Muscle of leg (tissue), 11 donors: ENCODE measurements around the gene CSMD2. TPM values are rescaled to one million over a fixed set of nuclear protein-coding genes. Genes with fewer than 3 reads are reported as not detected.

Experiments
- DNase-seq: peaks from one replicate; pipeline ENCODE4 v3.0.0; 2013
- H3K27ac ChIP-seq: one replicate; pipeline ENCODE4 v1.5.1; 2013; ENCODE audit warnings: mild to moderate bottlenecking, low read length, control low read depth
- H3K27me3 ChIP-seq: one replicate; pipeline ENCODE4 v1.6.1; 2013; ENCODE audit warnings: low read length; ENCODE audit not compliant: control insufficient read depth, insufficient read depth
- H3K36me3 ChIP-seq: one replicate; pipeline ENCODE4 v1.6.1; 2013; ENCODE audit warnings: low read length; ENCODE audit not compliant: control insufficient read depth, insufficient read depth
- H3K4me1 ChIP-seq: one replicate; pipeline ENCODE4 v1.6.1; 2013; ENCODE audit warnings: low read length; ENCODE audit not compliant: control insufficient read depth, insufficient read depth
- H3K4me3 ChIP-seq: one replicate; pipeline ENCODE4 v1.5.1; 2013; ENCODE audit warnings: low read length, control low read depth
- H3K9me3 ChIP-seq: replicated peaks from 2 replicates; pipeline ENCODE4 v1.6.1; 2013; ENCODE audit warnings: low read depth, low read length; ENCODE audit not compliant: control insufficient read depth
- WGBS: methylation state at CpG from one replicate; pipeline ENCODE4 v1.1.5; 2013; ENCODE audit warnings: missing lambda C conversion rate; ENCODE audit not compliant: insufficient coverage; 5-methylcytosine and 5-hydroxymethylcytosine counted together
- polyA plus RNA-seq, 8 donors: library from polyadenylated mRNA; unstranded; fragments of 120-200 nt; gene quantifications; one replicate each; pipeline versions ENCODE4 v1.2.1 to v1.2.3, GENCODE V29; 2013; ENCODE audit warnings: inconsistent platforms in 1 of 8, low replicate concordance in 1 of 8; ENCODE audit not compliant: insufficient read length in 8 of 8, insufficient read depth in 1 of 8
- total RNA-seq: library from RNA; stranded (reverse); fragments of 120-200 nt; gene quantifications from one replicate; pipeline ENCODE4 v1.2.4, GENCODE V29; 2013

CSMD2 gene
- total and polyA plus RNA-seq, 9 donors = 0.27 to 1.6 (median 0.52) TPM

GRCh38 chr1:33660956-33661355, 504.1 kb downstream of the CSMD2 start:
- Histone ChIP-seq H3K4me1 (no peaks in the 10 kb centered on the region), H3K27ac (no peak overlapping the region), H3K4me3 (no peak overlapping the region), H3K36me3 (no peaks in the 10 kb centered on the region), H3K9me3 (no peaks in the 10 kb centered on the region), H3K27me3 (peaks cover 4% of the 10 kb centered on the region)
- DNase-seq = no peak
- WGBS = 77% methylated on average over 4 of the region's 8 CpGs

GRCh38 chr1:33660244-33660643, 504.8 kb downstream of the CSMD2 start:
- H3K4me3 ChIP-seq = no peak overlapping the region
- no peak for DNase-seq
- H3K27ac ChIP-seq = no peak overlapping the region
- no peaks in the 10 kb centered on the region for H3K4me1 ChIP-seq
- H3K9me3 ChIP-seq = no peaks in the 10 kb centered on the region
- H3K36me3 ChIP-seq = no peaks in the 10 kb centered on the region
- peaks cover 4% of the 10 kb centered on the region for H3K27me3 ChIP-seq
- 83% methylated on average over 1 of the region's 5 CpGs for WGBS

- no peak for DNase-seq
- H3K27me3 ChIP-seq = peaks cover 8% of the 10 kb centered on the region
- no peaks in the 10 kb centered on the region for H3K36me3 ChIP-seq
- 100% methylated on average over 1 of the region's 4 CpGs for WGBS
- H3K9me3 ChIP-seq = no peaks in the 10 kb centered on the region
- H3K27ac ChIP-seq = no peak overlapping the region
- H3K4me1 ChIP-seq = no peaks in the 10 kb centered on the region
- H3K4me3 ChIP-seq = no peak overlapping the region
These were observed 505.4 kb downstream of the CSMD2 start for GRCh38 chr1:33659641-33660040.

- no peak overlapping the region for H3K27ac ChIP-seq
- DNase-seq = no peak
- H3K4me1 ChIP-seq = no peaks in the 10 kb centered on the region
- no peaks in the 10 kb centered on the region for H3K36me3 ChIP-seq
- H3K27me3 ChIP-seq = peaks cover 9% of the 10 kb centered on the region
- no peaks in the 10 kb centered on the region for H3K9me3 ChIP-seq
- 82% methylated on average over 12 of the region's 12 CpGs for WGBS
- H3K4me3 ChIP-seq = no peak overlapping the region
These were observed 507.2 kb downstream of the CSMD2 start for GRCh38 chr1:33657833-33658232.

GRCh38 chr1:33656467-33657005, 508.5 kb downstream of the CSMD2 start:
- WGBS = 63% methylated on average over 1 of the region's 3 CpGs
- no peak for DNase-seq

GRCh38 chr1:33655496-33655895, 509.5 kb downstream of the CSMD2 start:
- Histone ChIP-seq H3K27ac (no peak overlapping the region), H3K4me1 (no peaks in the 10 kb centered on the region), H3K4me3 (no peak overlapping the region), H3K36me3 (no peaks in the 10 kb centered on the region), H3K9me3 (no peaks in the 10 kb centered on the region), H3K27me3 (peaks cover 10% of the 10 kb centered on the region)
- WGBS = 57% methylated on average over 3 of the region's 7 CpGs
- no peak for DNase-seq

More at GRCh38 chr1:33656467-33657005, 508.5 kb downstream of the CSMD2 start:
- H3K4me3 ChIP-seq = no peak overlapping the region
- peaks cover 11% of the 10 kb centered on the region for H3K27me3 ChIP-seq
- no peaks in the 10 kb centered on the region for H3K36me3 ChIP-seq
- no peaks in the 10 kb centered on the region for H3K9me3 ChIP-seq
- H3K4me1 ChIP-seq = no peaks in the 10 kb centered on the region
- no peak overlapping the region for H3K27ac ChIP-seq

GRCh38 chr1:33654267-33654834, 510.7 kb downstream of the CSMD2 start:
- H3K27ac ChIP-seq = no peak overlapping the region
- WGBS = 75% methylated on average over 2 of the region's 7 CpGs

GRCh38 chr1:33653226-33653625, 511.8 kb downstream of the CSMD2 start:
- Histone ChIP-seq H3K27ac (no peak overlapping the region), H3K9me3 (no peaks in the 10 kb centered on the region), H3K27me3 (peaks cover 9% of the 10 kb centered on the region), H3K36me3 (no peaks in the 10 kb centered on the region), H3K4me3 (no peak overlapping the region), H3K4me1 (no peaks in the 10 kb centered on the region)
- DNase-seq = no peak
- WGBS = 90% methylated on average over 3 of the region's 12 CpGs

More at GRCh38 chr1:33654267-33654834, 510.7 kb downstream of the CSMD2 start:
- Histone ChIP-seq H3K27me3 (peaks cover 9% of the 10 kb centered on the region), H3K4me3 (no peak overlapping the region), H3K36me3 (no peaks in the 10 kb centered on the region), H3K9me3 (no peaks in the 10 kb centered on the region), H3K4me1 (no peaks in the 10 kb centered on the region)
- DNase-seq = peak; percentile 7

GRCh38 chr1:33650708-33651107, 514.3 kb downstream of the CSMD2 start:
- no peaks in the 10 kb centered on the region for H3K4me1 ChIP-seq
- no peak for DNase-seq
- no peaks in the 10 kb centered on the region for H3K36me3 ChIP-seq
- H3K27me3 ChIP-seq = peaks cover 7% of the 10 kb centered on the region
- H3K9me3 ChIP-seq = no peaks in the 10 kb centered on the region
- 90% methylated on average over 1 of the region's 3 CpGs for WGBS
- H3K4me3 ChIP-seq = no peak overlapping the region
- no peak overlapping the region for H3K27ac ChIP-seq

GRCh38 chr1:33649759-33650158, 515.3 kb downstream of the CSMD2 start:
- DNase-seq = no peak
- Histone ChIP-seq H3K27ac (no peak overlapping the region), H3K9me3 (no peaks in the 10 kb centered on the region), H3K27me3 (peaks cover 4% of the 10 kb centered on the region), H3K36me3 (no peaks in the 10 kb centered on the region), H3K4me3 (no peak overlapping the region), H3K4me1 (no peaks in the 10 kb centered on the region)
- 84% methylated on average over 7 of the region's 7 CpGs for WGBS

GRCh38 chr1:33643216-33643615, 521.8 kb downstream of the CSMD2 start:
- Histone ChIP-seq H3K9me3 (no peaks in the 10 kb centered on the region), H3K4me1 (no peaks in the 10 kb centered on the region), H3K4me3 (no peak overlapping the region), H3K27me3 (no peaks in the 10 kb centered on the region), H3K27ac (no peak overlapping the region), H3K36me3 (no peaks in the 10 kb centered on the region)
- no peak for DNase-seq
- WGBS = no CpG with 5 or more reads among the region's 4 CpGs
